IMR-90 (cell line): ENCODE results near the gene PIAS1. TPM values are rescaled to one million over a fixed set of nuclear protein-coding genes. Genes with fewer than 3 reads are reported as not detected.

Source experiments
- ATAC-seq: fragments of 200-7000 bp; cut with Tn5 transposase; 2 replicates; pipeline ENCODE4 v1.9.1; 2020; ENCODE audit warnings: low read depth, mild to moderate bottlenecking, moderate library complexity
- BruUV-seq: library from RNA; stranded (reverse); fragments of 400-500 nt; replicated peaks from 2 replicates; lab custom pipeline; 2021; lab: Mats Ljungman, UMichigan
- CTCF ChIA-PET: fragments of 300-600 bp; formaldehyde crosslinking; extraction: SDS; loops from one replicate; lab custom pipeline; 2021; ENCODE audit warnings: antibody characterized with exemption; lab: Yijun Ruan, JAX
- POLR2A ChIA-PET: fragments of 300-600 bp; sonication (Branson Sonifier 250); formaldehyde crosslinking; loops from one replicate; lab custom pipeline; 2022; ENCODE audit warnings: antibody characterized with exemption; ENCODE audit not compliant: unreplicated experiment; lab: Charles Lee
- DNase-seq: peaks from one replicate; pipeline ENCODE4 v3.0.0; 2013
- H2AFZ ChIP-seq: replicated peaks from 2 replicates; pipeline ENCODE3; 2013; ENCODE audit warnings: low read length, mild to moderate bottlenecking; ENCODE audit not compliant: poor library complexity
- H2AK5ac ChIP-seq: 2 replicates; pipeline ENCODE4 v1.6.1; 2013; ENCODE audit warnings: low read depth, low read length, inconsistent platforms
- H2AK9ac ChIP-seq: replicated peaks from 2 replicates; pipeline ENCODE3; 2013; ENCODE audit warnings: mild to moderate bottlenecking, low read depth, low read length, moderate library complexity; ENCODE audit not compliant: poor library complexity
- H2BK120ac ChIP-seq: 2 replicates; pipeline ENCODE4 v1.6.1; 2013; ENCODE audit warnings: low read depth, low read length, inconsistent platforms
- H2BK15ac ChIP-seq: 3 replicates; pipeline ENCODE4 v1.6.1; 2013; ENCODE audit warnings: low read depth, low read length, inconsistent platforms
- H2BK20ac ChIP-seq: 2 replicates; pipeline ENCODE4 v1.6.1; 2013; ENCODE audit warnings: low read depth, mild to moderate bottlenecking, inconsistent platforms, low read length, moderate library complexity
- H2BK5ac ChIP-seq: 2 replicates; pipeline ENCODE4 v1.6.1; 2013; ENCODE audit warnings: mild to moderate bottlenecking, low read depth, low read length, inconsistent platforms; ENCODE audit not compliant: poor library complexity, severe bottlenecking
- H3K14ac ChIP-seq: replicated peaks from 2 replicates; pipeline ENCODE4 v1.6.1; 2013; ENCODE audit warnings: low read depth, low read length, inconsistent platforms
- H3K18ac ChIP-seq: 2 replicates; pipeline ENCODE4 v1.6.1; 2013; ENCODE audit warnings: low read depth, low read length, control low read depth
- H3K23ac ChIP-seq: 2 replicates; pipeline ENCODE4 v1.6.1; 2013; ENCODE audit warnings: low read depth, low read length, inconsistent platforms
- H3K27ac ChIP-seq: 2 replicates; pipeline ENCODE4 v1.5.1; 2013; ENCODE audit warnings: mild to moderate bottlenecking, control low read depth, low read length; ENCODE audit not compliant: insufficient read depth
- H3K27me3 ChIP-seq: 2 replicates; pipeline ENCODE4 v1.6.1; 2013; ENCODE audit warnings: low read length; ENCODE audit not compliant: control insufficient read depth, insufficient read depth
- H3K36me3 ChIP-seq: 2 replicates; pipeline ENCODE4 v1.6.1; 2013; ENCODE audit warnings: low read length, mixed read lengths; ENCODE audit not compliant: control insufficient read depth, insufficient read depth
- H3K4ac ChIP-seq: 2 replicates; pipeline ENCODE4 v1.6.1; 2013; ENCODE audit warnings: low read depth, low read length, inconsistent platforms
- H3K4me1 ChIP-seq: 2 replicates; pipeline ENCODE4 v1.6.1; 2013; ENCODE audit warnings: low read length, mixed read lengths; ENCODE audit not compliant: control insufficient read depth, insufficient read depth
- H3K4me2 ChIP-seq: 2 replicates; pipeline ENCODE4 v1.6.1; 2013; ENCODE audit warnings: low read depth, mild to moderate bottlenecking, control low read depth, low read length, moderate library complexity
- H3K4me3 ChIP-seq: 2 replicates; pipeline ENCODE4 v1.5.1; 2013; ENCODE audit warnings: low read depth, mild to moderate bottlenecking, control low read depth, low read length, moderate library complexity; ENCODE audit not compliant: insufficient read depth
- H3K56ac ChIP-seq: 2 replicates; pipeline ENCODE4 v1.6.1; 2013; ENCODE audit warnings: low read length, inconsistent platforms; ENCODE audit not compliant: insufficient read depth; ENCODE audit errors: extremely low read depth
- H3K79me1 ChIP-seq, 2 experiments: 2 replicates each; pipeline ENCODE4 v1.6.1; 2013; ENCODE audit warnings: low read length in 2 of 2, inconsistent platforms in 1 of 2, low read depth in 1 of 2
- H3K9ac ChIP-seq: 2 replicates; pipeline ENCODE4 v1.6.1; 2013; ENCODE audit warnings: low read depth, low read length, control low read depth
- H3K9me1 ChIP-seq: 2 replicates; pipeline ENCODE4 v1.6.1; 2013; ENCODE audit warnings: low read length, inconsistent platforms; ENCODE audit not compliant: insufficient read depth
- H3K9me3 ChIP-seq: 2 replicates; pipeline ENCODE4 v1.6.1; 2013; ENCODE audit warnings: low read length; ENCODE audit not compliant: control insufficient read depth, insufficient read depth
- H4K20me1 ChIP-seq: 2 replicates; pipeline ENCODE4 v1.6.1; 2013; ENCODE audit warnings: low read length, inconsistent platforms; ENCODE audit not compliant: insufficient read depth
- H4K5ac ChIP-seq: 2 replicates; pipeline ENCODE4 v1.6.1; 2013; ENCODE audit warnings: mild to moderate bottlenecking, low read depth, low read length, control low read depth
- H4K8ac ChIP-seq, 2 experiments: 2 replicates each; pipeline ENCODE4 v1.6.1; 2013; ENCODE audit warnings: low read depth in 2 of 2, low read length in 2 of 2, control low read depth in 1 of 2, inconsistent platforms in 1 of 2
- H4K91ac ChIP-seq: 2 replicates; pipeline ENCODE4 v1.6.1; 2013; ENCODE audit warnings: low read depth, low read length, inconsistent platforms; ENCODE audit not compliant: insufficient read depth
- BHLHE40 ChIP-seq: fragments of 150-350 bp; IDR thresholded peaks from 2 replicates; pipeline ENCODE4 v1.6.1; 2016; ENCODE audit warnings: mild to moderate bottlenecking, low read depth, low read length
- CEBPB ChIP-seq: IDR thresholded peaks from 2 replicates; pipeline ENCODE4 v1.6.1; 2012; ENCODE audit warnings: low read depth, low read length, improper control_type of control experiment
- CHD1 ChIP-seq: IDR thresholded peaks from 2 replicates; pipeline ENCODE4 v1.6.1; 2012; ENCODE audit warnings: low read depth, low read length, improper control_type of control experiment
- FOS ChIP-seq: fragments of 150-350 bp; IDR thresholded peaks from 2 replicates; pipeline ENCODE4 v1.6.1; 2016; ENCODE audit warnings: low read depth, low read length
- MAZ ChIP-seq: IDR thresholded peaks from 2 replicates; pipeline ENCODE4 v1.6.1; 2012; ENCODE audit warnings: low read depth, mild to moderate bottlenecking, low read length, improper control_type of control experiment, moderate library complexity, borderline replicate concordance
- MXI1 ChIP-seq: IDR thresholded peaks from 2 replicates; pipeline ENCODE4 v1.6.1; 2012; ENCODE audit warnings: low read depth, mild to moderate bottlenecking, low read length, moderate library complexity, borderline replicate concordance
- NFE2L2 ChIP-seq: fragments of 150-350 bp; IDR thresholded peaks from 2 replicates; pipeline ENCODE4 v1.6.1; 2016; ENCODE audit warnings: low read depth, mild to moderate bottlenecking, low read length
- POLR2A ChIP-seq: IDR thresholded peaks from 2 replicates; pipeline ENCODE4 v1.6.1; 2012; ENCODE audit warnings: mild to moderate bottlenecking, low read depth, low read length
- RAD21 ChIP-seq: IDR thresholded peaks from 2 replicates; pipeline ENCODE4 v1.6.1; 2012; ENCODE audit warnings: low read length, improper control_type of control experiment
- RFX5 ChIP-seq: IDR thresholded peaks from 2 replicates; pipeline ENCODE4 v1.8.0; 2012; ENCODE audit warnings: low read depth, mild to moderate bottlenecking, low read length, moderate library complexity
- SMC3 ChIP-seq: fragments of 150-350 bp; IDR thresholded peaks from 2 replicates; pipeline ENCODE4 v1.6.1; 2016; ENCODE audit warnings: low read depth, mild to moderate bottlenecking, antibody characterized with exemption, low read length, moderate library complexity
- dilution Hi-C: fragments of 300-500 bp; cut with HindIII; formaldehyde crosslinking; loops from one replicate; pipeline ENCODE4 v1.14.3; 2018; ENCODE audit warnings: low sequenced_read_pairs; ENCODE audit not compliant: unreplicated experiment
- in situ Hi-C: fragments of 300-500 bp; cut with MboI; formaldehyde crosslinking; loops from 3 replicates; pipeline ENCODE4 v1.14.3; 2019; ENCODE audit warnings: low sequenced_read_pairs, inconsistent platforms, mixed read lengths
- intact Hi-C: fragments of 100-400 bp; cut with micrococcal nuclease; formaldehyde crosslinking; loops from 2 replicates; pipeline ENCODE4 v1.10.0; 2022
- polyA plus RNA-seq, 3 experiments: library from polyadenylated mRNA; depleted of rRNA; stranded (reverse); fragments of >200 nt; gene quantifications; 2 replicates each; pipeline ENCODE4 v1.2.3, GENCODE V29; 2012; ENCODE audit warnings: low replicate concordance in 1 of 3
- total RNA-seq: library from RNA; depleted of rRNA; stranded (reverse); fragments of >200 nt; gene quantifications from 2 replicates; pipeline ENCODE4 v1.2.3, GENCODE V29; 2012
- TF ChIP-seq, protein P1 (sequence below): fragments of 150-350 bp; IDR thresholded peaks from 2 replicates; pipeline ENCODE4 v1.6.1; 2017; ENCODE audit warnings: mild to moderate bottlenecking, antibody characterized with exemption, low read length, low read depth
- TF ChIP-seq, protein P2 (sequence below): fragments of 150-350 bp; IDR thresholded peaks from 2 replicates; pipeline ENCODE4 v1.6.1; 2016; ENCODE audit warnings: low read depth, mild to moderate bottlenecking, low read length, moderate library complexity, borderline replicate concordance
- TF ChIP-seq, protein P3 (sequence below): conservative IDR thresholded peaks from 2 replicates; pipeline ENCODE4 v1.5.1; 2012; ENCODE audit warnings: mild to moderate bottlenecking, low read depth, low read length, improper control_type of control experiment

PIAS1 gene
- total and polyA plus RNA-seq, 2 of the 4 experiments (the other 2 are of a cell fraction): 20.0 to 63.6 TPM

DNA sequence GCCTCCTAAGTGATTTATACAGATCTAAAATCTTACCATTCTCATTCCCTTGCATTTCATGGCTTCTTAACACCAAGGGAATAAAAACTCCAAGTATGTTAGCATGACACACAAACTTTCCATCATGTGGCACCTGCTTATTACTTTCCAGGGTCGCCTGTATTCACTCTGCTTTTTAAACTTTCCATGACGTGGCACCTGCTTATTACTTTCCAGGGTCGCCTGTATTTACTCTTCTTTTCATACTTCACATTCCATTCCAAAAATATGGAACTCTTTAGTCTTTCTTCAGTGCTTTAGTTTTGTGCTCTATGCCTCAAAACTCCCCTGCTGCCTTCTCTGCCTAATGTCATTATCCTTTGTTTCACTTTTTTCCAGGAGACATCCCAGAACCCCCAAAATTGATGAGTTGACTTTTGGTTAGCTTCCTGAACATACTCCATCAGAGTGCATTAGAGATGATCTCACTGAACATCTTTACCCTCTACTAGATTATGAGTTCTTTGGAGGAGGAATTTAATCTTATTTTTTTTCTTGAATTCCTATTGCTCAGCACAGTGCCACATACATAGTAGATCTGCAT lies 104.0 kb downstream of the PIAS1 start (continued):
- TF ChIP-seq, protein P1, sequence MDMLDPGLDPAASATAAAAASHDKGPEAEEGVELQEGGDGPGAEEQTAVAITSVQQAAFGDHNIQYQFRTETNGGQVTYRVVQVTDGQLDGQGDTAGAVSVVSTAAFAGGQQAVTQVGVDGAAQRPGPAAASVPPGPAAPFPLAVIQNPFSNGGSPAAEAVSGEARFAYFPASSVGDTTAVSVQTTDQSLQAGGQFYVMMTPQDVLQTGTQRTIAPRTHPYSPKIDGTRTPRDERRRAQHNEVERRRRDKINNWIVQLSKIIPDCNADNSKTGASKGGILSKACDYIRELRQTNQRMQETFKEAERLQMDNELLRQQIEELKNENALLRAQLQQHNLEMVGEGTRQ: no peak

DNA sequence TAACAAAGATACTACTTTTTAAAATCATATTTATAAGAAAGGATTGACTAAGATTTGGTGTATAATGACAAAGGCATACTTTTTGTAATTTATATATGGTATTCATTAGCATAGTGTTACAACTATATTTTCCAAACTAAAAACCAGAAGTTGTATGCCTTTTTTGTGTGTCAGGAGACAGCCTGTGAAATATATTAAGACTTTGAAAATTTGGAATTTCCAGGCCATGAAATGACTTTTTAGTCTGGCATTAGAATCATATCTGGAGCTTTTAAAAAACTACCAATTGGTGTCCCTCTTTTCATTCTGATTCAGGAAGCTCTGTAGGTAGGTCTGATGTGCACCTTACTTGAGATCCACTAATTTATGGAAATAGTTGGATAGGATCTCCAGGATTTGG lies 109.1 kb downstream of the PIAS1 start:
- Histone ChIP-seq H2BK5ac (no peak overlapping the region), H3K27me3 (no peaks in the 10 kb centered on the region), H3K4me3 (no peak overlapping the region), H4K5ac (no peak overlapping the region), H3K18ac (no peak overlapping the region), H2BK15ac (no peak overlapping the region), H3K14ac (no peak overlapping the region), H2BK120ac (no peak overlapping the region), H4K20me1 (no peaks in the 10 kb centered on the region; the same call in 1 of the 2 replicates), H3K9me3 (no peaks in the 10 kb centered on the region), H4K8ac (no peak overlapping the region), H3K56ac (no peak overlapping the region), H3K4me2 (no peak overlapping the region), H3K23ac (no peak overlapping the region), H2AK5ac (no peak overlapping the region), H3K79me1 (peaks cover 9 to 12% of the 10 kb centered on the region in 2 experiments), H3K27ac (no peak overlapping the region), H4K91ac (no peak overlapping the region), H2BK20ac (no peak overlapping the region), H3K36me3 (peaks cover 9% of the 10 kb centered on the region; the same call in 1 of the 2 replicates), H3K4ac (no peak overlapping the region), H3K9ac (no peak overlapping the region), H2AFZ (no peak overlapping the region), H2AK9ac (no peak overlapping the region), H3K9me1 (no peaks in the 10 kb centered on the region), H3K4me1 (no peaks in the 10 kb centered on the region)
- intact Hi-C loops (no loop called here), dilution Hi-C loops (no loop called here), in situ Hi-C loops (no loop called here)
- ChIA-PET POLR2A (no interaction called here), CTCF (interaction anchor here (1.8 kb wide), 1 partner anchor 8 kb away, joined by 7 read pairs; no protein-coding TSS in a partner anchor)
- ATAC-seq: no peak
- DNase-seq: no peak
- no TSS peak for BruUV-seq
- TF ChIP-seq CEBPB (no peak), RAD21 (no peak), NFE2L2 (no peak), CHD1 (no peak), POLR2A (no peak), BHLHE40 (no peak), SMC3 (no peak), FOS (no peak), RFX5 (no peak), MXI1 (no peak), MAZ (no peak)
- TF ChIP-seq, protein P2, sequence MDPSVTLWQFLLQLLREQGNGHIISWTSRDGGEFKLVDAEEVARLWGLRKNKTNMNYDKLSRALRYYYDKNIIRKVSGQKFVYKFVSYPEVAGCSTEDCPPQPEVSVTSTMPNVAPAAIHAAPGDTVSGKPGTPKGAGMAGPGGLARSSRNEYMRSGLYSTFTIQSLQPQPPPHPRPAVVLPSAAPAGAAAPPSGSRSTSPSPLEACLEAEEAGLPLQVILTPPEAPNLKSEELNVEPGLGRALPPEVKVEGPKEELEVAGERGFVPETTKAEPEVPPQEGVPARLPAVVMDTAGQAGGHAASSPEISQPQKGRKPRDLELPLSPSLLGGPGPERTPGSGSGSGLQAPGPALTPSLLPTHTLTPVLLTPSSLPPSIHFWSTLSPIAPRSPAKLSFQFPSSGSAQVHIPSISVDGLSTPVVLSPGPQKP: no peak
- TF ChIP-seq, protein P3, sequence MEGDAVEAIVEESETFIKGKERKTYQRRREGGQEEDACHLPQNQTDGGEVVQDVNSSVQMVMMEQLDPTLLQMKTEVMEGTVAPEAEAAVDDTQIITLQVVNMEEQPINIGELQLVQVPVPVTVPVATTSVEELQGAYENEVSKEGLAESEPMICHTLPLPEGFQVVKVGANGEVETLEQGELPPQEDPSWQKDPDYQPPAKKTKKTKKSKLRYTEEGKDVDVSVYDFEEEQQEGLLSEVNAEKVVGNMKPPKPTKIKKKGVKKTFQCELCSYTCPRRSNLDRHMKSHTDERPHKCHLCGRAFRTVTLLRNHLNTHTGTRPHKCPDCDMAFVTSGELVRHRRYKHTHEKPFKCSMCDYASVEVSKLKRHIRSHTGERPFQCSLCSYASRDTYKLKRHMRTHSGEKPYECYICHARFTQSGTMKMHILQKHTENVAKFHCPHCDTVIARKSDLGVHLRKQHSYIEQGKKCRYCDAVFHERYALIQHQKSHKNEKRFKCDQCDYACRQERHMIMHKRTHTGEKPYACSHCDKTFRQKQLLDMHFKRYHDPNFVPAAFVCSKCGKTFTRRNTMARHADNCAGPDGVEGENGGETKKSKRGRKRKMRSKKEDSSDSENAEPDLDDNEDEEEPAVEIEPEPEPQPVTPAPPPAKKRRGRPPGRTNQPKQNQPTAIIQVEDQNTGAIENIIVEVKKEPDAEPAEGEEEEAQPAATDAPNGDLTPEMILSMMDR: no peak
